B cell (primary cell): ENCODE data around the gene DLG2. TPM values are rescaled to one million over a fixed set of nuclear protein-coding genes. Genes with fewer than 3 reads are reported as not detected.
A peak's percentile ranks its signal among the peaks of the same experiment; 100 is the strongest.

Experiments used
- ATAC-seq: fragments of 200-7000 bp; cut with Tn5 transposase; one replicate; pipeline ENCODE4 v1.10.0; 2021; ENCODE audit warnings: low read depth, mild to moderate bottlenecking, moderate number of reproducible peaks, moderate library complexity
- CTCF ChIA-PET: fragments of 350-600 bp; sonication (Branson Sonifier 250); formaldehyde crosslinking; loops from one replicate; lab custom pipeline; 2021; ENCODE audit warnings: antibody characterized with exemption, inconsistent platforms; lab: Charles Lee
- POLR2A ChIA-PET: fragments of 350-600 bp; sonication (Branson Sonifier 250); formaldehyde crosslinking; loops from one replicate; lab custom pipeline; 2021; ENCODE audit warnings: antibody characterized with exemption; lab: Charles Lee
- DNase-seq: peaks from one replicate; pipeline ENCODE4 v3.0.0; 2013
- H2AFZ ChIP-seq: 2 replicates; pipeline ENCODE4 v1.6.1; 2012; ENCODE audit warnings: mild to moderate bottlenecking, low read depth, low read length; ENCODE audit not compliant: insufficient read depth, poor library complexity, severe bottlenecking
- H3K27ac ChIP-seq, 2 donors: 1 replicate in 1 of 2; 2 replicates in 1 of 2; pipeline ENCODE4 v1.5.1; 2012 to 2013; ENCODE audit warnings: low read length in 2 of 2, mild to moderate bottlenecking in 2 of 2, moderate library complexity in 1 of 2
- H3K27me3 ChIP-seq, 4 experiments: fragments of 200-600 bp in 1 of 4; sonication (generic) in 1 of 4; replicated peaks in 1 of 4; 1 replicate in 2 of 4; 2 replicates in 2 of 4; pipeline versions ENCODE4 v1.6.1 to v1.7.0; 2013 to 2016; ENCODE audit warnings: low read length in 3 of 4, mild to moderate bottlenecking in 2 of 4, mixed read lengths in 1 of 4, moderate library complexity in 1 of 4; ENCODE audit not compliant: insufficient read depth in 4 of 4, control insufficient read depth in 3 of 4; ENCODE audit errors: control extremely low read depth in 1 of 4
- H3K36me3 ChIP-seq, 2 experiments: replicated peaks in 1 of 2; 1 replicate in 1 of 2; 2 replicates in 1 of 2; pipeline versions ENCODE4 v1.6.1 to v1.7.1; 2013; ENCODE audit warnings: low read length in 1 of 2; ENCODE audit not compliant: insufficient read depth in 2 of 2, control insufficient read depth in 1 of 2; ENCODE audit errors: control extremely low read depth in 1 of 2, extremely low read depth in 1 of 2
- H3K4me1 ChIP-seq, 2 donors: fragments of 200-600 bp in 1 of 2; sonication (generic) in 1 of 2; 1 replicate in 1 of 2; 2 replicates in 1 of 2; pipeline versions ENCODE4 v1.5.1 to v1.6.1; 2013 to 2017; ENCODE audit warnings: low read length in 2 of 2; ENCODE audit not compliant: control insufficient read depth in 2 of 2, insufficient read depth in 2 of 2
- H3K4me2 ChIP-seq: replicated peaks from 2 replicates; pipeline ENCODE3; 2012; ENCODE audit warnings: mild to moderate bottlenecking, low read depth, low read length; ENCODE audit not compliant: poor library complexity, severe bottlenecking
- H3K4me3 ChIP-seq, 5 experiments: fragments of 200-600 bp in 1 of 5; sonication (generic) in 1 of 5; 1 replicate in 3 of 5; 2 replicates in 2 of 5; pipeline versions ENCODE4 v1.5.1 to v1.7.0; 2011 to 2016; ENCODE audit warnings: low read length in 4 of 5, mild to moderate bottlenecking in 4 of 5, low read depth in 2 of 5, control low read depth in 1 of 5, moderate library complexity in 1 of 5; ENCODE audit not compliant: insufficient read depth in 1 of 5; ENCODE audit errors: control extremely low read depth in 1 of 5, extremely low read depth in 1 of 5
- H3K79me2 ChIP-seq: fragments of 200-600 bp; sonication (generic); one replicate; pipeline ENCODE4 v1.6.0; 2016; ENCODE audit warnings: low read length; ENCODE audit not compliant: control insufficient read depth, insufficient read depth
- H3K9ac ChIP-seq: fragments of 200-600 bp; sonication (generic); 2 replicates; pipeline ENCODE4 v1.6.1; 2017; ENCODE audit warnings: mild to moderate bottlenecking, low read length, moderate library complexity
- H3K9me3 ChIP-seq, 3 donors: one replicate each; pipeline versions ENCODE4 v1.6.1 to v1.7.1; 2013; ENCODE audit warnings: low read length in 2 of 3; ENCODE audit not compliant: control insufficient read depth in 2 of 3, insufficient read depth in 1 of 3; ENCODE audit errors: control extremely low read depth in 1 of 3
- H4K20me1 ChIP-seq: 2 replicates; pipeline ENCODE4 v1.6.0; 2012; ENCODE audit warnings: mild to moderate bottlenecking, low read length; ENCODE audit not compliant: insufficient read depth, control insufficient read depth, poor library complexity, severe bottlenecking
- H3K27ac Mint-ChIP-seq: one replicate; pipeline ENCODE4 v1.8.0; 2021; ENCODE audit warnings: mixed read lengths
- H3K27me3 Mint-ChIP-seq: one replicate; pipeline ENCODE4 v1.8.0; 2021; ENCODE audit warnings: mixed read lengths
- H3K4me1 Mint-ChIP-seq: one replicate; pipeline ENCODE4 v1.8.0; 2021; ENCODE audit warnings: mixed read lengths
- H3K4me3 Mint-ChIP-seq: one replicate; pipeline ENCODE4 v1.8.0; 2021; ENCODE audit warnings: mixed read lengths
- H3K9me3 Mint-ChIP-seq: one replicate; pipeline ENCODE4 v1.8.0; 2022; ENCODE audit warnings: mixed read lengths; ENCODE audit not compliant: insufficient read depth
- EZH2 ChIP-seq: IDR thresholded peaks from 2 replicates; pipeline ENCODE4 v1.6.1; 2012; ENCODE audit warnings: borderline replicate concordance, low read depth, mild to moderate bottlenecking, moderate library complexity, low read length; ENCODE audit not compliant: insufficient read depth, poor library complexity, severe bottlenecking
- WGBS: methylation state at CpG from one replicate; pipeline ENCODE4 v1.1.5; 2013; ENCODE audit warnings: missing lambda C conversion rate; ENCODE audit not compliant: insufficient coverage; 5-methylcytosine and 5-hydroxymethylcytosine counted together
- intact Hi-C: fragments of 100-400 bp; cut with micrococcal nuclease; formaldehyde crosslinking; loops from one replicate; pipeline ENCODE4 v1.10.0; 2022
- polyA plus RNA-seq: library from polyadenylated mRNA; depleted of rRNA; stranded (reverse); fragments of >200 nt; gene quantifications from 2 replicates; pipeline ENCODE4 v1.2.3, GENCODE V29; 2012
- total RNA-seq, 2 donors: library from RNA; stranded (reverse); fragments of 120-200 nt in 1 of 2; gene quantifications; 1 replicate in 1 of 2; 2 replicates in 1 of 2; pipeline versions ENCODE4 v1.2.3 to v1.2.4, GENCODE V29; 2013 to 2022
- TF ChIP-seq, protein P1 (sequence below): fragments of 200-600 bp; IDR thresholded peaks from one replicate; pipeline ENCODE4 v1.8.0; 2022; ENCODE audit warnings: antibody characterized with exemption, mild to moderate bottlenecking

DLG2 gene
- total and polyA plus RNA-seq, 2 donors (not counting 1 experiment from before 2014, with no cell fraction given), result 0.54 to 5.4 TPM

DNA sequence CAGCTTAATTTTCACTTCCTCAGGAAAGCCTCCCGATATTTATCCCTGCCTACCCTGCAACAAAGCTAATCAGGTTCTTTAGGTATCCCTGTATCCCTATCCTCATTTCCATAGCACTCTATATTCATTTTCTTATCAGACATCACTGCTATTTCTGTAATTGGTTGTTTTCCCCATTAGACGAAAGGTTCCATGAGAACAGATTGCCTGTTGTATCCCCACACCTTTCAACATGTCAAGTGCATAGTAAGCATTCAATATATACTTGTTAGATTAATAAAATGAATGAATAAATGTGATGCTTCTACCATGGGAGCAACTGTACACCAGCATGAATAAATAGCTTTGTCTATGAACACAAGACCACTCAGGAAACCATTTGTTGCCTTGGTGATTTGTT lies 499.8 kb downstream of the DLG2 start:
- CTCF ChIA-PET, result no interaction called here
- H3K9me3 Mint-ChIP-seq, result peaks cover 4% of the 10 kb centered on the region
- 0% methylated on average over 1 of the region's 2 CpGs for WGBS

DNA sequence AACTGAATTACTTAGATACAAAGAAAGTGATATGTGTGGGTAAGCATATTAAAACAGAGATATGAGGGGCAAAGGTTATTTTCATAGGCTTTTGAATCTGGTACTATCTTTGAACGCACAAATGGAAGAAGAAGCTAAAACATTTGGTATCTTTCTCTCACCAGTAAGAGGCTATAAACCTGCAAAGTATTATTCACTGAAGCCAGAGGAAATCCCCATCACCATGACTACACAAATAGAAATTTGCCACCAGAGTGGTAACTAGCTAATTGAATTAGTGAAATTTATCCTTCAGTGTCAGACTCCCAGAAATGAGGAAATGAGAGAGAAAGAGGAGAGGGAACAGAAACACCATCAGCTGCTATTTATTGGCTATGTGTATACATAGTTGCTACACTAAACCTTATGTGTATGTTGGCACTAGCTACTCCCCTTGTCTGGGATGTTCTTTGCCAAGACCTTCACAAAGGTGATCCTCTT lies 503.4 kb downstream of the DLG2 start:
- Mint-ChIP-seq H3K4me3 (peak overlapping the region; percentile 40), H3K4me1 (peaks cover 18% of the 10 kb centered on the region), H3K27ac (peak overlapping the region; percentile 38), H3K9me3 (peaks cover 4% of the 10 kb centered on the region), H3K27me3 (no peaks in the 10 kb centered on the region)
- Histone ChIP-seq H3K9ac (no peak overlapping the region), H4K20me1 (no peaks in the 10 kb centered on the region), H3K36me3 (no peaks in the 10 kb centered on the region), H3K79me2 (no peaks in the 10 kb centered on the region), H3K27me3 (no peaks in the 10 kb centered on the region), H3K9me3 (no peaks in the 10 kb centered on the region), H3K4me1 (peaks cover 0 to 8% of the 10 kb centered on the region in 2 donors), H3K4me2 (peak overlapping the region; percentile 29), H3K27ac (peak overlapping the region; percentile 57 to 69), H2AFZ (no peak overlapping the region), H3K4me3 (no peak overlapping the region)
- DNase-seq (peak; percentile 82), ATAC-seq (peak; percentile 88)
- intact Hi-C loops, result loop anchor here (5.0 kb wide), 1 partner anchor 36 kb away; no protein-coding TSS in a partner anchor
- ChIA-PET CTCF (no interaction called here), POLR2A (no interaction called here)
- WGBS, result 40% methylated on average over 1 of the region's 1 CpG
- TF ChIP-seq, protein P1, sequence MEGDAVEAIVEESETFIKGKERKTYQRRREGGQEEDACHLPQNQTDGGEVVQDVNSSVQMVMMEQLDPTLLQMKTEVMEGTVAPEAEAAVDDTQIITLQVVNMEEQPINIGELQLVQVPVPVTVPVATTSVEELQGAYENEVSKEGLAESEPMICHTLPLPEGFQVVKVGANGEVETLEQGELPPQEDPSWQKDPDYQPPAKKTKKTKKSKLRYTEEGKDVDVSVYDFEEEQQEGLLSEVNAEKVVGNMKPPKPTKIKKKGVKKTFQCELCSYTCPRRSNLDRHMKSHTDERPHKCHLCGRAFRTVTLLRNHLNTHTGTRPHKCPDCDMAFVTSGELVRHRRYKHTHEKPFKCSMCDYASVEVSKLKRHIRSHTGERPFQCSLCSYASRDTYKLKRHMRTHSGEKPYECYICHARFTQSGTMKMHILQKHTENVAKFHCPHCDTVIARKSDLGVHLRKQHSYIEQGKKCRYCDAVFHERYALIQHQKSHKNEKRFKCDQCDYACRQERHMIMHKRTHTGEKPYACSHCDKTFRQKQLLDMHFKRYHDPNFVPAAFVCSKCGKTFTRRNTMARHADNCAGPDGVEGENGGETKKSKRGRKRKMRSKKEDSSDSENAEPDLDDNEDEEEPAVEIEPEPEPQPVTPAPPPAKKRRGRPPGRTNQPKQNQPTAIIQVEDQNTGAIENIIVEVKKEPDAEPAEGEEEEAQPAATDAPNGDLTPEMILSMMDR, result no peak
- no peak for TF ChIP-seq EZH2

More for the DNA sequence above, 499.8 kb downstream of the DLG2 start:
- no peaks in the 10 kb centered on the region for H4K20me1 ChIP-seq
- H3K4me1 ChIP-seq, result peaks cover 0 to 8% of the 10 kb centered on the region in 2 donors
- H3K27me3 ChIP-seq, result no peaks in the 10 kb centered on the region
- H3K27me3 Mint-ChIP-seq, result no peaks in the 10 kb centered on the region
- TF ChIP-seq EZH2, result no peak
- TF ChIP-seq, protein P1, result no peak
- no peak overlapping the region for H2AFZ ChIP-seq
- H3K4me1 Mint-ChIP-seq, result peaks cover 18% of the 10 kb centered on the region
- intact Hi-C loops, result no loop called here
- no peak overlapping the region for H3K27ac ChIP-seq
- DNase-seq (no peak), ATAC-seq (no peak)
- H3K9me3 ChIP-seq, result no peaks in the 10 kb centered on the region
- POLR2A ChIA-PET, result no interaction called here
- H3K27ac Mint-ChIP-seq, result no peak overlapping the region
- no peaks in the 10 kb centered on the region for H3K36me3 ChIP-seq
- no peak overlapping the region for H3K9ac ChIP-seq
- H3K4me3 Mint-ChIP-seq, result no peak overlapping the region
- no peak overlapping the region for H3K4me2 ChIP-seq
- H3K4me3 ChIP-seq, result no peak overlapping the region
- H3K79me2 ChIP-seq, result no peaks in the 10 kb centered on the region
